B cell (primary cell): Measurements from ENCODE around the gene CCDC60.

Source experiments
- EZH2 ChIP-seq: IDR thresholded peaks from 2 replicates; pipeline ENCODE4 v1.6.1; 2012; ENCODE audit warnings: borderline replicate concordance, low read depth, mild to moderate bottlenecking, moderate library complexity, low read length; ENCODE audit not compliant: insufficient read depth, poor library complexity, severe bottlenecking
- TF ChIP-seq, protein P1 (sequence below): fragments of 200-600 bp; IDR thresholded peaks from one replicate; pipeline ENCODE4 v1.8.0; 2022; ENCODE audit warnings: antibody characterized with exemption, mild to moderate bottlenecking

DNA sequence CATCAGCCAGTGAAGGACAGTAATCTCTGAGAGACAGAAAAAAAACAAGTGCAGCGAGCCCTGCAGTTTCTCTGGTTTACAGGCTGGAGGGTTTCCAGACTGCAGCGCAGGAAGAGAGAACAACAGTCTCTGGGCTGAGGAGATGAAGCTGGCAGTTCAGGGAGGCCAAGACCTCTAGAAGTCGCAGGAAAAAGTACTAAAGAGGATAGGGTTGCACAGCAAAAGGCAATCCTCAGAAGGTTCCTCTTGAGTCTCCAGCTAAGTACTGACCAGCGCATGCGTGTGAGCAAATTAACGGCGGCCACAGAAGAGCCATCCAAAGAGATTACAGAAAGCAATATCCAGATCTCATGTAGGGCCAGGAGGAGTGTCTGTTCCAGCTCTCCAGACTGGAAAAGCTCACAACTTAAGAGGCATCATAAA lies 12.2 kb upstream of the CCDC60 start:
- TF ChIP-seq EZH2: no peak
- TF ChIP-seq, protein P1, sequence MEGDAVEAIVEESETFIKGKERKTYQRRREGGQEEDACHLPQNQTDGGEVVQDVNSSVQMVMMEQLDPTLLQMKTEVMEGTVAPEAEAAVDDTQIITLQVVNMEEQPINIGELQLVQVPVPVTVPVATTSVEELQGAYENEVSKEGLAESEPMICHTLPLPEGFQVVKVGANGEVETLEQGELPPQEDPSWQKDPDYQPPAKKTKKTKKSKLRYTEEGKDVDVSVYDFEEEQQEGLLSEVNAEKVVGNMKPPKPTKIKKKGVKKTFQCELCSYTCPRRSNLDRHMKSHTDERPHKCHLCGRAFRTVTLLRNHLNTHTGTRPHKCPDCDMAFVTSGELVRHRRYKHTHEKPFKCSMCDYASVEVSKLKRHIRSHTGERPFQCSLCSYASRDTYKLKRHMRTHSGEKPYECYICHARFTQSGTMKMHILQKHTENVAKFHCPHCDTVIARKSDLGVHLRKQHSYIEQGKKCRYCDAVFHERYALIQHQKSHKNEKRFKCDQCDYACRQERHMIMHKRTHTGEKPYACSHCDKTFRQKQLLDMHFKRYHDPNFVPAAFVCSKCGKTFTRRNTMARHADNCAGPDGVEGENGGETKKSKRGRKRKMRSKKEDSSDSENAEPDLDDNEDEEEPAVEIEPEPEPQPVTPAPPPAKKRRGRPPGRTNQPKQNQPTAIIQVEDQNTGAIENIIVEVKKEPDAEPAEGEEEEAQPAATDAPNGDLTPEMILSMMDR: no peak
